Measurements from ENCODE around the gene WTAP.

WTAP gene

DNA sequence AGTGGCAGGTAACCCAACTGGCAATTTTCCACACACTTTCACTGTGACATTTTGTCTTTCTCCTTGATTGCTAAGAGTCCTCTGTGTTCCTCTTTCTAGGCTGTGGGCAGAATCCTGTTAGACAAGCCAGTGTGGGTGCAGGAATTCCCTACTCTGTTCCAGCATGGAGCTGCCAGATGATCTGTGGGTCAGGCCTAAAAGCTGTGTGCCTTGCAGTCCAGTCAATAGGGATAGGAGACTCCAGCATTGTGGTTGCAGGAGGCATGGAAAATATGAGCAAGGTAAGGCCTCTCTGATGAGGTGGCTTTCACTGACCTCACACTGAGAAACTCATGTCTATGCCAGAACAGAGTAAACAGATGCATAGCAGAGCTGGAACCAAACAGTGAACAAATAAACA lies 39.6 kb downstream of the WTAP start:
- H3K4me3 ChIP-seq (replicated peaks; ENCODE audit: low read depth, low read length), result no peak overlapping the region
- TF ChIP-seq CTCF (IDR thresholded peaks at IDR 0.05; ENCODE audit: low read length, missing control alignments), result no peak
- no peak for DNase-seq (ENCODE audit: low read depth)

GRCh38 chr6:159769470-159769869 lies 42.2 kb downstream of the WTAP start:
- DNase-seq (ENCODE audit: low read depth), result no peak
- no peak for TF ChIP-seq CTCF (IDR thresholded peaks at IDR 0.05; ENCODE audit: low read length, missing control alignments)
- no peak overlapping the region for H3K4me3 ChIP-seq (replicated peaks; ENCODE audit: low read depth, low read length)

- no peak for DNase-seq (ENCODE audit: low read depth)
- no peak for TF ChIP-seq CTCF (IDR thresholded peaks at IDR 0.05; ENCODE audit: low read length, missing control alignments)
- H3K4me3 ChIP-seq (replicated peaks; ENCODE audit: low read depth, low read length), result no peak overlapping the region
Observed at GRCh38 chr6:159772196-159772595, 44.9 kb downstream of the WTAP start.

GRCh38 chr6:159777240-159777904 lies 50.1 kb downstream of the WTAP start:
- TF ChIP-seq CTCF (IDR thresholded peaks at IDR 0.05; ENCODE audit: low read length, missing control alignments), result no peak
- DNase-seq (ENCODE audit: low read depth), result no peak
- H3K4me3 ChIP-seq (replicated peaks; ENCODE audit: low read depth, low read length), result no peak overlapping the region

DNA sequence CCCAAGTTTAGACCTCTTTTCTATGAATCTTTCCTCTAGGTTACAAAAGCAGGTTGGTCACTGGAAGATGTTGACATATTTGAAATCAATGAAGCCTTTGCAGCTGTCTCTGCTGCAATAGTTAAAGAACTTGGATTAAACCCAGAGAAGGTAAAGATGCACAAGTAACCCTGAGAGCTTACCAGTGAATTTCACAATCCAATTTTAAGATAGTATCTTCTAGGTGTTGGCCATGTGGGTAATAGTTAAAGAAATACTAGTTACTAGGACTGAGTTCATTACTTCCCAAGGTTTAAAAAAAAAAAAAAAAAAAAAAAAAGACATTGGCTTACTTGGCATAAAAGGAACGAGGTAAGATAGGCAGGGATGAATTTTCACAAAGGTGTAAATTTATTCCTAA lies 50.8 kb downstream of the WTAP start:
- no peak overlapping the region for H3K4me3 ChIP-seq (replicated peaks; ENCODE audit: low read depth, low read length)
- no peak for TF ChIP-seq CTCF (IDR thresholded peaks at IDR 0.05; ENCODE audit: low read length, missing control alignments)

GRCh38 chr6:159778542-159779103 lies 51.3 kb downstream of the WTAP start:
- no peak overlapping the region for H3K4me3 ChIP-seq (replicated peaks; ENCODE audit: low read depth, low read length)
- no peak for DNase-seq (ENCODE audit: low read depth)
- no peak for TF ChIP-seq CTCF (IDR thresholded peaks at IDR 0.05; ENCODE audit: low read length, missing control alignments)

More for the DNA sequence above, 50.8 kb downstream of the WTAP start:
- no peak for DNase-seq (ENCODE audit: low read depth)

DNA sequence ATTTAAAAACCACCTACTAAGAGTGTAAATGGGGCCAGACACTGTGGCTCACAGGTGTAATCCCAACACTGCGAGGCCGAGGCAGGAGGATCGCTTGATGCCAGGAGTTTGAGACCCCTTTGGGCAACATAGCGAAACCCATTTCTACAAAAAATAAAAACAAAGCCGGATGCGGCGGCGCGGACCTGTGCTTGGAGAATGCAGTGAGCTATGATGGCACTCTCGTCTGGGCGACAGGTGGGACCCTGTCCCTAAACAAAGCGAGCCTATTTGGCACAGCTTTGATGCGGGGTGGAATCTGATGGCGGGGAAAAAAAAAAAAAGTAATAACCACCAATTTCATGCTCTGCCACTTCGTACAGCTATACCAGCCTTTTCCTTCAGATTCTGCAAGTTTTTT lies 61.0 kb downstream of the WTAP start:
- DNase-seq (ENCODE audit: low read depth), result no peak
- peak overlapping the region; percentile 96 for H3K4me3 ChIP-seq (replicated peaks; ENCODE audit: low read depth, low read length)
- TF ChIP-seq CTCF (IDR thresholded peaks at IDR 0.05; ENCODE audit: low read length, missing control alignments), result no peak
